IPS DF 4.7 (cell line): ENCODE data around the gene GPANK1.

Experiments
- DNase-seq: peaks from one replicate; pipeline ENCODE4 v3.0.0-alpha.2; 2013; ENCODE audit warnings: low spot score; ENCODE audit errors: extremely low read depth

GPANK1 gene

GRCh38 chr6:31663126-31663960 lies 1.5 kb downstream of the GPANK1 start:
- DNase-seq, result no peak

GRCh38 chr6:31662124-31662723 lies 2.6 kb downstream of the GPANK1 start:
- DNase-seq, result no peak

DNA sequence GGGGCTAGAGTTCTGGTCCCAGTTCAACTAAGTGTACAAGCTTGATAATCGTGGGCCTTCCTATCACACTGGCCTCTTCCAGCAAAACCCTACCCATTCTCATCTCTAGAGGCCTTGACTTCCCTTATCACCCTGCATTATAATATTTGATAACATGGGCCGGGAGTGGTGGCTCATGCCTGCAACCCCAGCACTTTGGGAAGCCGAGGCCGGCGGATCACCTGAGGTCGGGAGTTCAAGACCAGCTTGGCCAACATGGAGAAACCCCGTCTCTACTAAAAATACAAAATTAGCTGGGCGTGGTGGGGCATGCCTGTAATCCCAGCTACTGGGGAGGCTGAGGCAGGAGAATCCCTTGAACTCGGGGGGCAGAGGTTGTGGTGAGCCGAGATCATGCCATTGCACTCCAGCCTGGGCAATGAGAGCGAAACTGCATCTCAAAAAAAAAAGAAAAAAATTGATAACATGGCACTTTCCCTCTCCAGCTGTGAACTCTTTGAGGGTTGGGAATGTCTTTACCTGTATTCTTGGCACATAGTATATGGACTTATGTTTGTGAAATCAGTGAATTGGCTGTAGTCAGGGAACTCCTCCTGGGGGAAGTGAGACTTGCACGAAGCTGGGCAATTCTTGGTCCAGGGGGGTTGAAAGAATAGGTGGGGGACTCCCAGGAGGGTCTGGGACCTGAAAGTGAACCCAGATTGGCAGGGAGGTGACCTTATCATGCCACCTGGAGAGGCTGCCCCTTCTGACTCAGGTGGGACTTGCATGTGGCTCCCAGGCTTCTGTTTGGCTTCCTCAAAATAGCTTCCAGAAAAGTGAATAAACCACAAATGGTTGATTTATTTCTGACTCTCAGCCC lies 3.3 kb downstream of the GPANK1 start:
- no peak for DNase-seq

DNA sequence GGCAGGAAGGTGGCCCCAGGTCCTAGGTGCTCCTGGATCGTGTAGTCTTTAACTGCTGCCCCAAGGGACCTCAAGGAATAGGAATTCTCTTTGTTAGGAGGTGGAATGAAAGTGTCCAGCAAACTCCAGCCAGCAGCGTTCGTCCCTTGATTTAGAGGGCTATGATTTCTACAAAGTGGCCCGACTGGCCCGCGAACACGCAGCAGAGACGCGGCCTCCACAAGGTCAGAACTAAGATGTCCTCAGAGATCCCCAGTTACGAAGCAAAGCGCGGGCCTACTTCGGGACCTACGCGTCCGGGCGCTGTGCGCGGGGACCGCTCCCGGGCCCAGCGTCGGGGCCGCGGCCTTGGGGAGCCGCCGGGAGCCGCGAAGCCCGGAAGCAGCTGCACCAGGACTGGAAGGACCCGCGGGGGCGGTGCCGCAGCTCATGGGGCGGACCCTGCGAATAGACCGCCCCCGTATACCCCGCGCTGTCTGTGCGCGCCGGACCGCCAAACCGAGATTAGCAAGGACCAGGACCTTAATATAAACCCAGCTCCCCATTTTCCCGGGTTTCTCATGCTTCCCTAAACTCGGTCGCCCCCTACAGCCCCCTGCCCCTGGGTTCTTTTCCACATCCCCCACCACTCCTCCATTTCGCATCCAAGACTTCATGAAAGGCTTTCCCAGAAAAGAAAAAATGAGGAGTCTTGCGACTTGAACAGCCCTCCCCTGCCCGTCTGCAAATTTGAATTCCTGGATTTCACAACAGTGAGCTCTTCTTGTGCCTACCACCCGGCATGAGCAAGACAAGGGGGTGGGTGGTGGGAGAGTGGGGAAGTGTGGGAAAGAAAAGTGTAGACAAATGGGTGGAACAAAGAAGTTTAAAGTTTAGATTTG lies 4.2 kb downstream of the GPANK1 start, which contains the start of gene C6orf47:
C6orf47 (minus strand) TSS at position 398 of the 881 bp plus-strand sequence. CDS start 831 bp downstream, outside the sequence.
- DNase-seq, result no peak

GRCh38 chr6:31659649-31660380 lies 5.0 kb downstream of the GPANK1 start:
- DNase-seq, result no peak

DNA sequence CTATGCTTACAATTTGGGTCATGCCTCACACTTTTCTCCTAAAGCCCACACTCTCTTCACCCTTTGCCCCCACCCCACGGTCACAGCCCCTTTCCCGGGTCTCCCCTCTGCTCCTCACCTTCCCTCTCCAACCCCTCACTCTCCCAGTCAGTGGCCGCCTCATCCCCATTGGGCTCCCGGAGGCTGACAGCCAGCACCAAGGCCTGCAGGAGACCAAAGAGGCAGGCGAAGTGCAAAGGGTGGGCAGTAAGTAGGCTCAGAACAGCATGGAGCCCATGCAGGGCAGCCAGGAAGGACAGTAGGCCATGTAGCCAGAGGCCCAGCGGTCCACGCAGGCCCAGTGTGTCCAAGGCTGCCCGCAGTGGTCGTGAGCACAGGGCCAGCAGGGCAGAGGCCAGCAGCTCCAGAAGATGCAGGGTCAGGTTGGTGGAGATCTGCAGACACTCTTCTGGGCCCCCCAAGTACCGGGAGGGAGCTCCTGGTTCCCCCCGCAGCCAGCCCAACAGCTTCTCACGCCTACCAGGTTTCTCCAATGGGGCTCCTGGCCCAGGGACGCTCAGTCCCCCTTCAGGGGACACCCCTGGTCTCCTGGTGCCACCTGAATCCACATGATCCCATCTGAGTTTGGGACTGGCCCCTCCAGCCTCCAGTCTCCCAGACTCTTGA lies 5.7 kb downstream of the GPANK1 start:
- DNase-seq, result no peak

GRCh38 chr6:31658158-31658688 lies 6.6 kb downstream of the GPANK1 start:
- DNase-seq, result no peak

- DNase-seq, result no peak
Observed at GRCh38 chr6:31657406-31658157, 7.2 kb downstream of the GPANK1 start.

- DNase-seq, result no peak
Observed at GRCh38 chr6:31655349-31656237, 9.2 kb downstream of the GPANK1 start, which contains the start of gene APOM. APOM (plus strand) TSS chr6:31655894; CDS start chr6:31655967, 73 bp downstream.

DNA sequence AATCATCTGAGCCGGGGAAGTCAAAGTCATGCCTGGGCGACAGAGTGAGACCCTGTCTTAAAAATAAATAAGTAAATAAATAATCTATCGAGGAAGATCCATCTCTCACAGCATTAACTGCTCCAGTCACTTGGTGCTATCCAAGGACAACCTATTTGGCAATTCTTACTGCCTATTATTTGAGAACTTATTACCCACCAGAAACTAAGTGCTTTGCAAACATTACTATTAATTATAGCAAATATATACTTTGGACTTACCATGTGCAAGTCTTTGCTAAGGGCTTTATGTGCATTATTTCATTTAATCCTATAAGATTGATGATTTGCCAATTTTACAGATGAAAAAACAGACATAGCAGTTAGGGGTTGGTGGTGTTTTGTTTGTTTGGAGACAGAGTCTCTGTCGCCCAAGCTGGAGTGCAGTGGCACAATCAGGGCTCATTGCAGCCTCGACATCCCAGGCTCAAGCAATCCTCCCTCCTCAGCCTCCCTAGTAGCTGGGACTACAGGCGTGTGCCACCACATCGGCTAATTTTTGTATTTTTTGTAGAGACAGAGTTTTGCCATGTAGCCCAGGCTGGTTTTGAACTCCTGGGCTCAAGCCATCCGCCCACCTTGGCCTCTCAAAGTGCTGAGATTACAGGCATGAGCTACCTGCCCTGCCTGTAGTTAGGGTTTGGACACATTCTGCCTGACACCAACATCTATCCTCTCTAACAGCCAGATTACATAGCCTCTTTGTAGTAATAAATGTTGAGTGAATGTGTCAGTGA lies 10.0 kb downstream of the GPANK1 start:
- no peak for DNase-seq

DNA sequence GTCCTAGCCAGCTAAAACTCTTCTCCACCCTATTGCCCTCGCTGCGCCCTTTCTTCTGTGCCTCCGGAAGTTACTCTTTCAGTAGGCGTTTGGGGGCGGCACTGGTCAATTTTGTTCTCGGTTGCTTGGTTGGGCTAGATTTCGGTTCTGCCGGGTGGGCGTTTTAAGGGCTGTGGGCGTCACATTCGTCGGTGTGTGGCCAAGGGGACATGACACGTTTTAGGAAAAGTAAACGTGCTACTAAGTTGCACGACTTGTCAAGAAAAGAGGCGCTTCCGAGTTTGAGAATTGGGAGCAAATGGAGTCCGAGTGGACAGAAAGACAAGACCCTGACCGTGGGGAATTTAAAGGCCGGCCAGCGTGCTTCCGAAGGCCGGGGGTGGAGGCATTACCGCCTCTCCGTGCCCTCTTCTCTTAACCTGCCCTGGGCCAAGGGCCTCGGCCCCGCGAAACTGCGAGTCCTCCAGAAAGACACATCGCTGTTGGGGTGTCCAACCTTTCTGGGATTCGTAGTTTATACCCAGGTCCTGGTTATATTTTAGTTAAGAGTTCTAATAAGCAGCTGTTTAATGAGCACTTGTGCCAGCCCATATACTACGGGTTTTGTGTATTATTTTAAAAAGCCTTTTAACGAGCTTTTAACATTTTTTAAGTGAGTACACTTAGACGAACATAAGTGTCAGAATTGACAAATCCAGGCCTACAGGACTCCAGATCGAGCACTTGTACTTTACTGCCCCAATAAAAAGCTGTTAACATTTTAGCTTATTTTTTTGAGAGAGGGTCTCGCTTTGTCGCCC lies 11.7 kb downstream of the GPANK1 start:
- DNase-seq, result peak; percentile 90

- DNase-seq, result no peak
Observed at GRCh38 chr6:31651602-31652191, 13.1 kb downstream of the GPANK1 start.

- DNase-seq, result no peak
Observed at GRCh38 chr6:31645325-31645724, 19.5 kb downstream of the GPANK1 start.

- no peak for DNase-seq
Observed at GRCh38 chr6:31643818-31644454, 20.9 kb downstream of the GPANK1 start.
